Pancreas (tissue), 10 donors: ENCODE data around the gene TMEM182. TPM values are rescaled to one million over a fixed set of nuclear protein-coding genes. Genes with fewer than 3 reads are reported as not detected.
A peak's percentile ranks its signal among the peaks of the same experiment; 100 is the strongest.

Source experiments
- ATAC-seq, 4 donors: fragments of 200-7000 bp; cut with Tn5 transposase; one replicate each; pipeline versions ENCODE4 v1.8.0 to v1.9.1; 2020; ENCODE audit warnings: mild to moderate bottlenecking in 4 of 4, moderate library complexity in 4 of 4
- DNase-seq, 6 donors: peaks; one replicate each; pipeline ENCODE4 v3.0.0-alpha.2; 2020
- FAIRE-seq: peaks from 2 replicates; lab custom pipeline; 2012; peaks lifted over from hg19 to GRCh38; lab: Jason Lieb, UNC
- H3K27ac ChIP-seq, 4 donors: fragments of 200-600 bp; sonication (generic); 1 replicate in 3 of 4; 2 replicates in 1 of 4; pipeline versions ENCODE4 v1.5.0 to v1.8.0; 2020
- H3K27me3 ChIP-seq, 4 donors: fragments of 200-600 bp; one replicate each; pipeline ENCODE4 v1.8.0; 2021
- H3K36me3 ChIP-seq, 3 donors: fragments of 200-600 bp; sonication (generic) in 1 of 3; one replicate each; pipeline versions ENCODE4 v1.5.0 to v1.8.0; 2020 to 2021
- H3K4me1 ChIP-seq, 3 donors: fragments of 200-600 bp; one replicate each; pipeline ENCODE4 v1.8.0; 2021
- H3K4me3 ChIP-seq, 4 donors: fragments of 200-600 bp; sonication (generic) in 2 of 4; one replicate each; pipeline versions ENCODE4 v1.5.0 to v1.8.0; 2020 to 2021
- H3K9me3 ChIP-seq, 4 donors: fragments of 200-600 bp; one replicate each; pipeline ENCODE4 v1.8.0; 2021
- WGBS, 2 donors: extraction: QIAGEN DNeasy Blood & Tissue Kit; methylation state at CpG; one replicate each; pipeline ENCODE4 v1.1.7; 2013; 5-methylcytosine and 5-hydroxymethylcytosine counted together
- intact Hi-C, 3 donors: fragments of 100-400 bp; cut with DNase I; formaldehyde crosslinking; loops; one replicate each; pipeline versions ENCODE4 v1.11.1 to v1.14.2; 2022
- polyA plus RNA-seq, 2 donors: library from polyadenylated mRNA; stranded (reverse); fragments of 200-250 nt; gene quantifications; one replicate each; pipeline ENCODE4 v1.2.3, GENCODE V29; 2013
- total RNA-seq, 6 donors: library from RNA; stranded (reverse); fragmentation: NEBNext Ultra II Directional in 4 of 6; extraction: Animal tissue kit (Norgen Biotek cat#: 25700) in 4 of 6; gene quantifications; one replicate each; pipeline versions ENCODE4 v1.2.1 to v1.2.4, GENCODE V29; 2021 to 2023
- TF ChIP-seq, protein P1 (sequence below), 4 donors: fragments of 200-600 bp; sonication (generic) in 3 of 4; IDR thresholded peaks; one replicate each; pipeline versions ENCODE4 v1.5.0 to v1.8.0; 2021; ENCODE audit warnings: antibody characterized with exemption in 4 of 4
- donor health status: healthy with polysubstance abuse.
- donor health status: DM: no; HTN: no; CAD: no; lungs with moderate emphysema.
- donor health status: DM: no; HTN: no; CAD: no.
- donor health status: control.
- donor health status: control.
- donor health status: Bipolar disorder and iron deficiency.
- donor health status: DM: yes; HTN: yes; CAD: no.
- donor health status: DM: no; HTN: no; CAD: no.
- donor health status: DM: no; HTN: no; CAD: no.
- donor health status: DM: yes; HTN: yes; CAD: no.

Gene TMEM182
- total and polyA plus RNA-seq, 8 donors: 0.80 to 4.1 (median 2.4) TPM

DNA sequence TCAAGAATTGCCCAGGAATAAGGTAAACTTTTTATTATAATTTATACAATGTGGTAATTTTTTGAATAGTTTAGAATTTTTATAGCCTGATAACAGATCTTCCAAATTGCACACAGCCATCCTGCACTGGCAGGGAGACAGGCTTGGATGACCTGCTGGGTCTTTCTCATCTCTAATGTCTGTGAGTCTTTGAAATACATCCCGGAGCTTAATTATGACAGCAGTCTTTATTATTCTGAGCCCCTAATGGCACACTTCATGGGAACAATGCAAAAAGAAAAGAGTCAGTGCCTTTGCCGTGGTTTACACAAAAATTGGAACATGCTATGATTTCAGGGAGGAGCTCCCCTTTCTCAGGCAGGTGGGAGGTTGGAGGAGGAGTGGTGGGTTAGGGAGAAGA lies 71.0 kb downstream of the TMEM182 start:
- H3K4me3 ChIP-seq: no peak overlapping the region
- intact Hi-C loops: no loop called here
- TF ChIP-seq, protein P1, sequence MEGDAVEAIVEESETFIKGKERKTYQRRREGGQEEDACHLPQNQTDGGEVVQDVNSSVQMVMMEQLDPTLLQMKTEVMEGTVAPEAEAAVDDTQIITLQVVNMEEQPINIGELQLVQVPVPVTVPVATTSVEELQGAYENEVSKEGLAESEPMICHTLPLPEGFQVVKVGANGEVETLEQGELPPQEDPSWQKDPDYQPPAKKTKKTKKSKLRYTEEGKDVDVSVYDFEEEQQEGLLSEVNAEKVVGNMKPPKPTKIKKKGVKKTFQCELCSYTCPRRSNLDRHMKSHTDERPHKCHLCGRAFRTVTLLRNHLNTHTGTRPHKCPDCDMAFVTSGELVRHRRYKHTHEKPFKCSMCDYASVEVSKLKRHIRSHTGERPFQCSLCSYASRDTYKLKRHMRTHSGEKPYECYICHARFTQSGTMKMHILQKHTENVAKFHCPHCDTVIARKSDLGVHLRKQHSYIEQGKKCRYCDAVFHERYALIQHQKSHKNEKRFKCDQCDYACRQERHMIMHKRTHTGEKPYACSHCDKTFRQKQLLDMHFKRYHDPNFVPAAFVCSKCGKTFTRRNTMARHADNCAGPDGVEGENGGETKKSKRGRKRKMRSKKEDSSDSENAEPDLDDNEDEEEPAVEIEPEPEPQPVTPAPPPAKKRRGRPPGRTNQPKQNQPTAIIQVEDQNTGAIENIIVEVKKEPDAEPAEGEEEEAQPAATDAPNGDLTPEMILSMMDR (IDR thresholded peaks at IDR 0.05): no peak

GRCh38 chr2:102834523-102835273 lies 72.9 kb downstream of the TMEM182 start:
- no peaks in the 10 kb centered on the region for H3K36me3 ChIP-seq
- H3K4me1 ChIP-seq: no peaks in the 10 kb centered on the region
- no peak overlapping the region for H3K4me3 ChIP-seq
- no peak overlapping the region for H3K27ac ChIP-seq
- H3K27me3 ChIP-seq: no peaks in the 10 kb centered on the region
- TF ChIP-seq, protein P1 (IDR thresholded peaks at IDR 0.05): no peak
- DNase-seq (no peak), ATAC-seq (no peak), FAIRE-seq (no peak)
- WGBS, 2 donors: 86 to 94% methylated on average over 6 of the region's 6 CpGs
- intact Hi-C loops: no loop called here
- H3K9me3 ChIP-seq: no peaks in the 10 kb centered on the region

More for the DNA sequence above, 71.0 kb downstream of the TMEM182 start:
- no peak for DNase-seq
- FAIRE-seq: no peak
- 73 to 78% methylated on average over 2 of the region's 2 CpGs for WGBS, 2 donors
- Histone ChIP-seq H3K27me3 (no peaks in the 10 kb centered on the region), H3K4me1 (no peaks in the 10 kb centered on the region), H3K9me3 (no peaks in the 10 kb centered on the region), H3K27ac (no peak overlapping the region), H3K36me3 (no peaks in the 10 kb centered on the region)
- ATAC-seq: no peak

DNA sequence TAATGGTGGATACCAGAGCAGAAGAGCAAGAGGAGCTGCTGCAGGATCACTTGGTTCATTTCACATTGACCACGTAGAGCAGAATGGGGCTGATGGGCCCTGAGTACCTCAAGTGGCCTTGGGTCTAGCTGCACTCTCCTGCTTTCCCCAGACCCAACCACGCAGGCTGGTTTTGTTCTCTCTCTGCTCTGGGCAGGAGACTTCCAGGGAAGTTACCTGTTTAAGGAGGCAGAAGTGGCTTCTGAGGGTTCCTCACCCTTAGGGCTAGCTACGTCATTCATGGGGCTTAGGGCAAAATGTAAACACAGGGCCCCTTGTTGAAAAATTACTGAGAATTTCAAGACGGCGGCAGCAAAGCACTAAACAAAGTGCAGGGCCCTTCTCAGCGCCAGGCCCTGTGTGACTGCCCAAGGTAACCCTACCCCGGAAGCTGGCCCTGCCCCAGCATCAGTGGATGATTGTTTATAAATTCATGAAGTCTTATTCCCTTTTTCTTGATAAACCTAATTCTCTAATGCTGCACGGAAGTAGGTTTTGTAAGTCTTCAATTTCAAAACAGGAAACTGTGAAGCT lies 75.9 kb downstream of the TMEM182 start:
- ATAC-seq (no peak), FAIRE-seq (no peak), DNase-seq (no peak)
- no peaks in the 10 kb centered on the region for H3K36me3 ChIP-seq
- no peaks in the 10 kb centered on the region for H3K9me3 ChIP-seq
- 81 to 82% methylated on average over 8 of the region's 8 CpGs for WGBS, 2 donors
- intact Hi-C loops: no loop called here
- H3K4me3 ChIP-seq: no peak overlapping the region
- TF ChIP-seq, protein P1 (IDR thresholded peaks at IDR 0.05): no peak
- H3K27ac ChIP-seq: no peak overlapping the region
- no peaks in the 10 kb centered on the region for H3K27me3 ChIP-seq
- H3K4me1 ChIP-seq: no peaks in the 10 kb centered on the region

DNA sequence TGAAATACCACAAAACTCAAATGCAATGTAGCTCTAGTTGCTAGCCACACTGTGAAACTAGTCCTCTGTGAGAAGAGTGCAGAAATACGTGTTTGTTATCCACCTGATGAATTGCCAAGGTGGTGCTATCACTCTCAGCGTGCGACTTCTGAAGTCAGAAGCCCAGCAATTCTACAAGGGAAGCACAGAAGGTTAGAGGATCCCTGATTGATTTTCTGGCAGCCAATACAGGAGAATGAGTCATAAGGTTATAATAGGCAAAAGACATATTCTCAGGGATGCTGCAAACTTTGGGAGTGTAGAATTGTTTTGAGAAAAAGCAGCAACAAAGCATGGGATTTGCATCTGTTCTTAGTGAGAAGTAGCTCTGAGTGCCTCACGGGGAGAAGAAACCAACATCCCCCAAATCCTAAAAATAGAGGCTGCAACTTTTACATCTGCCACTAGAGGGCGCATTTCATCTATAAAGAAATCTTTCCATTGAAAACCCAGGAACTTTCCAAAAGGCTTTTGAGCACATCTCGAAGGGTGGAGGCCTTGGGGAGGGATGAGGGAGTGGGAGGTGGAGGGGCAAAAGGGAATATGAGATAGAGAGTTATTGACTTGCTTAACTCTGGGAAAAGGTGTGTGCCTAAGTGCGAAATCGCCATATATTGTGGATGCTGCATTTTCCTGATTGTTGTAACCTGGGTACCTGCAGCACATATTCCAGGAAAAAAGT lies 78.0 kb downstream of the TMEM182 start:
- 30% methylated on average over 8 of the region's 8 CpGs for WGBS, 2 donors
- ATAC-seq (peak in 3 of 4 donors; percentile 33 to 44 (median 40)), DNase-seq (peak in 1 of 6 donors; percentile 40), FAIRE-seq (no peak)
- Histone ChIP-seq H3K4me1 (no peaks in the 10 kb centered on the region), H3K27me3 (no peaks in the 10 kb centered on the region), H3K9me3 (no peaks in the 10 kb centered on the region), H3K4me3 (no peak overlapping the region), H3K27ac (no peak overlapping the region), H3K36me3 (no peaks in the 10 kb centered on the region)
- TF ChIP-seq, protein P1 (IDR thresholded peaks at IDR 0.05): peak; percentile 66 to 93 (median 88)
- intact Hi-C loops: no loop called here
